MM.1S (cell line): ENCODE data around the gene WRNIP1.

Experiments
- DNase-seq: peaks from one replicate; pipeline ENCODE4 v3.0.0-alpha.2; 2015
- H2AFZ ChIP-seq: fragments of 300-600 bp; sonication (generic); 2 replicates; pipeline ENCODE4 v1.6.0; 2016; ENCODE audit warnings: antibody characterized with exemption, low read length
- H3F3A ChIP-seq: fragments of 300-600 bp; sonication (generic); 2 replicates; pipeline ENCODE4 v1.6.1; 2016; ENCODE audit warnings: mild to moderate bottlenecking, antibody characterized with exemption, low read length, moderate library complexity, mixed read lengths; ENCODE audit not compliant: insufficient read depth
- H3K27ac ChIP-seq: fragments of 300-600 bp; sonication (generic); 2 replicates; pipeline ENCODE4 v1.5.1; 2016; ENCODE audit warnings: mild to moderate bottlenecking, low read length
- H3K27me3 ChIP-seq: fragments of 300-600 bp; sonication (generic); replicated peaks from 2 replicates; pipeline ENCODE4 v1.6.0; 2016; ENCODE audit warnings: low read length; ENCODE audit not compliant: insufficient read depth
- H3K36me3 ChIP-seq: fragments of 300-600 bp; sonication (generic); replicated peaks from 2 replicates; pipeline ENCODE4 v1.6.1; 2016; ENCODE audit warnings: mild to moderate bottlenecking, low read length, mixed read lengths; ENCODE audit not compliant: insufficient read depth
- H3K4me1 ChIP-seq: fragments of 300-600 bp; sonication (generic); 2 replicates; pipeline ENCODE4 v1.6.1; 2016; ENCODE audit warnings: low read length, mixed read lengths
- H3K4me2 ChIP-seq: fragments of 300-600 bp; sonication (generic); 2 replicates; pipeline ENCODE4 v1.6.0; 2016; ENCODE audit warnings: low read depth, low read length
- H3K4me3 ChIP-seq: fragments of 300-600 bp; sonication (generic); 2 replicates; pipeline ENCODE4 v1.5.1; 2016; ENCODE audit warnings: low read length, mixed read lengths
- H3K79me2 ChIP-seq: fragments of 300-600 bp; sonication (generic); 2 replicates; pipeline ENCODE4 v1.6.1; 2016; ENCODE audit warnings: mixed run types, low read length, mixed read lengths
- H3K9ac ChIP-seq: fragments of 300-600 bp; sonication (generic); 2 replicates; pipeline ENCODE4 v1.6.1; 2016; ENCODE audit warnings: low read length, mixed read lengths
- H3K9me2 ChIP-seq: fragments of 300-600 bp; sonication (generic); replicated peaks from 2 replicates; pipeline ENCODE4 v1.6.1; 2016; ENCODE audit warnings: mild to moderate bottlenecking, low read length, mixed read lengths; ENCODE audit not compliant: insufficient read depth
- H3K9me3 ChIP-seq: fragments of 300-600 bp; sonication (generic); replicated peaks from 2 replicates; pipeline ENCODE4 v1.6.1; 2016; ENCODE audit warnings: mild to moderate bottlenecking, low read length, mixed read lengths; ENCODE audit not compliant: insufficient read depth
- H4K20me1 ChIP-seq: fragments of 300-600 bp; sonication (generic); 2 replicates; pipeline ENCODE4 v1.6.1; 2016; ENCODE audit warnings: mild to moderate bottlenecking, low read length, moderate library complexity, mixed read lengths; ENCODE audit not compliant: insufficient read depth
- EZH2 ChIP-seq: fragments of 300-600 bp; sonication (generic); optimal IDR thresholded peaks from 2 replicates; pipeline ENCODE3; 2017; ENCODE audit warnings: low read depth, mild to moderate bottlenecking, antibody characterized with exemption, low read length, mixed read lengths
- EZH2phosphoT487 ChIP-seq: fragments of 300-600 bp; sonication (generic); IDR thresholded peaks from 2 replicates; pipeline ENCODE4 v1.6.1; 2018; ENCODE audit warnings: antibody characterized with exemption, low read length
- TF ChIP-seq, protein P1 (sequence below): fragments of 300-600 bp; sonication (generic); IDR thresholded peaks from 2 replicates; pipeline ENCODE4 v1.5.1; 2016; ENCODE audit warnings: antibody characterized with exemption, low read length, mixed read lengths

WRNIP1 gene

DNA sequence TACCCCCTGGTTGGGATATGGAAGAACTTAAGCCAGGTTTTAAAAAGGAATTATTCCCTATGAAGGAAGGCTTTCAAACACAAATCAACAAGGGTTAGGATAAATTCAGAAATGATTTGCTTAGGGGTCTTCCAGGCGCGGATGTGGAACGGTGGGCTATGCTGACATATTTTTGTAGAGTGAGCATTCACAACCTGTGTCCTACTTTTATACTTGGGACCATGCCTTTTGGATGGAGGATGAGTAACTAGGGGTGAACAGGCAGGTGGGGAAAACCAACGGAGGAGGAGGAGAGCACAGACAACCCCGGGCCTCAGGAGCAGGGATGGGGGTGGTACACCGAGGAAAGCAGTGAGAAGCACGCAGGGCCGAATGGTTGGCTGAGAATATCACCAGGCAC lies 20.4 kb upstream of the WRNIP1 start:
- no peaks in the 10 kb centered on the region for H4K20me1 ChIP-seq
- no peaks in the 10 kb centered on the region for H3K9me3 ChIP-seq
- no peak overlapping the region for H3K9ac ChIP-seq
- no peak overlapping the region for H3K4me2 ChIP-seq
- H3K36me3 ChIP-seq = no peaks in the 10 kb centered on the region
- H3K9me2 ChIP-seq = no peaks in the 10 kb centered on the region
- TF ChIP-seq, protein P1, sequence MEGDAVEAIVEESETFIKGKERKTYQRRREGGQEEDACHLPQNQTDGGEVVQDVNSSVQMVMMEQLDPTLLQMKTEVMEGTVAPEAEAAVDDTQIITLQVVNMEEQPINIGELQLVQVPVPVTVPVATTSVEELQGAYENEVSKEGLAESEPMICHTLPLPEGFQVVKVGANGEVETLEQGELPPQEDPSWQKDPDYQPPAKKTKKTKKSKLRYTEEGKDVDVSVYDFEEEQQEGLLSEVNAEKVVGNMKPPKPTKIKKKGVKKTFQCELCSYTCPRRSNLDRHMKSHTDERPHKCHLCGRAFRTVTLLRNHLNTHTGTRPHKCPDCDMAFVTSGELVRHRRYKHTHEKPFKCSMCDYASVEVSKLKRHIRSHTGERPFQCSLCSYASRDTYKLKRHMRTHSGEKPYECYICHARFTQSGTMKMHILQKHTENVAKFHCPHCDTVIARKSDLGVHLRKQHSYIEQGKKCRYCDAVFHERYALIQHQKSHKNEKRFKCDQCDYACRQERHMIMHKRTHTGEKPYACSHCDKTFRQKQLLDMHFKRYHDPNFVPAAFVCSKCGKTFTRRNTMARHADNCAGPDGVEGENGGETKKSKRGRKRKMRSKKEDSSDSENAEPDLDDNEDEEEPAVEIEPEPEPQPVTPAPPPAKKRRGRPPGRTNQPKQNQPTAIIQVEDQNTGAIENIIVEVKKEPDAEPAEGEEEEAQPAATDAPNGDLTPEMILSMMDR = no peak
- TF ChIP-seq EZH2 (no peak), EZH2phosphoT487 (no peak)
- no peak overlapping the region for H3K4me3 ChIP-seq
- H3K4me1 ChIP-seq = no peaks in the 10 kb centered on the region
- no peak overlapping the region for H2AFZ ChIP-seq
- H3K27ac ChIP-seq = no peak overlapping the region
- no peaks in the 10 kb centered on the region for H3K27me3 ChIP-seq
- no peaks in the 10 kb centered on the region for H3F3A ChIP-seq
- no peaks in the 10 kb centered on the region for H3K79me2 ChIP-seq
- no peak for DNase-seq

DNA sequence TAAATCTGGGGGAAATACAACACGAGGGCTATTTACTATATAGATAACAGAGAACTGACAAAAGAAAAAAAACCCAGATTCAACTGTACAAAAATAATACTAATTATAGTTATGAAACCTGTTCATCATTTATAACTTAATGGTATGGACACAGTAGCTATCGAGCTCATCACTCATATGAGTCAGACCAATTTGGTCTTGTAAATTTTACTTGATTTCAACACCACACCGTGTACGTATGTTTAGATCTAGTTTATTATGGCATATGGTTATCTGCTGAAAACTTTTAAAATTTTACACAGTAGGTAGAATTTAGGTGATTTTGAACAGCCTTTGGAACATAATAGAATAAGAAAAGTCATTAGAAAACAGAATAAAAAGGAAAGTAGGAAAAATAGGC lies 19.9 kb upstream of the WRNIP1 start:
- no peaks in the 10 kb centered on the region for H3K9me2 ChIP-seq
- H3K9me3 ChIP-seq = no peaks in the 10 kb centered on the region
- H3K27me3 ChIP-seq = no peaks in the 10 kb centered on the region
- no peaks in the 10 kb centered on the region for H3K36me3 ChIP-seq
- DNase-seq = no peak
- no peak overlapping the region for H2AFZ ChIP-seq
- H3K9ac ChIP-seq = no peak overlapping the region
- no peak overlapping the region for H3K4me3 ChIP-seq
- H3F3A ChIP-seq = no peaks in the 10 kb centered on the region
- H3K4me2 ChIP-seq = no peak overlapping the region
- no peaks in the 10 kb centered on the region for H3K4me1 ChIP-seq
- H3K79me2 ChIP-seq = no peaks in the 10 kb centered on the region
- H4K20me1 ChIP-seq = no peaks in the 10 kb centered on the region
- TF ChIP-seq, protein P1 = no peak
- TF ChIP-seq EZH2 (no peak), EZH2phosphoT487 (no peak)
- no peak overlapping the region for H3K27ac ChIP-seq

DNA sequence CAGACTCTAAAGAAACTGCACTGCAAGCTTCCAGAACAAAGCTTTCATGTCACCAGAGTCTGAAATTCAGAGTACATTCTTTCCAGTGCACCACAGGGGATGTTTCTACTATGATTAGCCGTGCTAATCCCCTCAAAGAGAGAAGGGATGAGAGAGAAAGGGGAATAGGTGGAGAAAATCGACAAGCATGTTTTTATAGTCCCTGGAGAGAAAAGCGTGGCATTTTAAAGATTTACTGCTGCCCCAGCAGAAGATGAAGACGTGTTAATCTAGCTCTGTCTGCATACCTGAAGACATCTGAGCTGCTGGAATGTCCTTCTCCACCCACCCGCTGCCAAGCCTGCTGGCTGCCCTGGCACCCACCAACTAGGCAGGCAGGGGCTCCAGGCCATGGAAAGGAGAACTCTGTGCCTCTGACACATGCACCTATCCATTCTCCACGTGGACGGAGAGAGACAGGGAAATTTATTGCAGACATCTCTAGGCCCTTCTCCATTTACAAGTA lies 18.6 kb upstream of the WRNIP1 start:
- Histone ChIP-seq H3K27ac (no peak overlapping the region), H3F3A (no peaks in the 10 kb centered on the region), H3K27me3 (no peaks in the 10 kb centered on the region), H4K20me1 (no peaks in the 10 kb centered on the region), H3K4me2 (no peak overlapping the region), H3K4me3 (no peak overlapping the region), H3K9me2 (no peaks in the 10 kb centered on the region), H3K79me2 (no peaks in the 10 kb centered on the region), H3K36me3 (no peaks in the 10 kb centered on the region), H2AFZ (no peak overlapping the region), H3K9ac (no peak overlapping the region), H3K9me3 (no peaks in the 10 kb centered on the region), H3K4me1 (no peaks in the 10 kb centered on the region)
- DNase-seq = no peak
- no peak for TF ChIP-seq EZH2phosphoT487
- TF ChIP-seq, protein P1 = no peak
- TF ChIP-seq EZH2 = no peak
